ENCODE results near the gene GPR137. TPM values are rescaled to one million over a fixed set of nuclear protein-coding genes. Genes with fewer than 3 reads are reported as not detected.

The GPR137 gene
- total and polyA plus RNA-seq, 9 of the 15 experiments (the other 6 are each of a cell fraction or from before 2014, with no cell fraction given), result 0.32 to 26.7 (median 10.7) TPM

GRCh38 chr11:64241491-64242374 lies 43.9 kb upstream of the GPR137 start (continued):
- no peak for TF ChIP-seq HOXB6 (CRISPR knock-in tag; IDR thresholded peaks at IDR 0.05; ENCODE audit: borderline replicate concordance)
- TF ChIP-seq SP1 (CRISPR knock-in tag; IDR thresholded peaks at IDR 0.05), result peak; percentile 5; the same call in 1 of the 2 replicates
- TF ChIP-seq NR2C2 (CRISPR knock-in tag; IDR thresholded peaks at IDR 0.05), result 0 out of 2 replicates have a peak, but pooled peaks have one; percentile 32
- no peak for TF ChIP-seq NR2C2 (tag; IDR thresholded peaks at IDR 0.05)
- TF ChIP-seq PBX2 (CRISPR knock-in tag; IDR thresholded peaks at IDR 0.05; ENCODE audit: low read depth), result peak; percentile 82
- peak; percentile 90 for TF ChIP-seq PBX2 (tag; conservative IDR thresholded peaks at IDR 0.05; ENCODE audit: low read depth)
- TF ChIP-seq PML (IDR thresholded peaks at IDR 0.05; ENCODE audit: low read length), result 0 out of 2 replicates have a peak, but pooled peaks have one; percentile 13
- TF ChIP-seq HMGN3 (IDR thresholded peaks at IDR 0.05; ENCODE audit: borderline replicate concordance, extremely low read depth, insufficient read length, low read depth, low read length), result peak; percentile 49
- no peak for TF ChIP-seq HMG20A (CRISPR knock-in tag; conservative IDR thresholded peaks at IDR 0.05)
- peak; percentile 61 for TF ChIP-seq RBFOX2 (IDR thresholded peaks at IDR 0.05; ENCODE audit: low read depth, low read length)
- TF ChIP-seq RUNX1 (IDR thresholded peaks at IDR 0.05; ENCODE audit: low read depth), result no peak; the same call in 1 of the 2 replicates
- TF ChIP-seq REST (IDR thresholded peaks at IDR 0.05; ENCODE audit: borderline replicate concordance), result no peak
- TF ChIP-seq REST (CRISPR knock-in tag; IDR thresholded peaks at IDR 0.05; ENCODE audit: low read depth), result peak; percentile 70; the same call in 1 of the 2 replicates
- TF ChIP-seq SLC30A9 (CRISPR knock-in tag; IDR thresholded peaks at IDR 0.05), result no peak
